HL-60 (cell line): ENCODE measurements around the gene INPP5K.
"Not testable (repeated sequence)": the region's sequence is repeated elsewhere in the genome, so short reads cannot be mapped to it uniquely, and the experiment has no call there.

Source experiments
- DNase-seq, 2 experiments: peaks; one replicate each; pipeline ENCODE4 v3.0.0-alpha.2; 2010 to 2020; ENCODE audit warnings: low read depth in 1 of 2, low spot score in 1 of 2
- H3K27ac ChIP-seq: fragments of 250-450 bp; sonication (Bioruptor Pico); replicated peaks from 2 replicates; pipeline ENCODE4 v1.5.1; 2020; ENCODE audit warnings: mild to moderate bottlenecking, moderate library complexity
- H3K27me3 ChIP-seq: fragments of 250-450 bp; sonication (Bioruptor Pico); 2 replicates; pipeline ENCODE4 v1.5.1; 2021; ENCODE audit warnings: mild to moderate bottlenecking, moderate library complexity; ENCODE audit not compliant: insufficient read depth, poor library complexity, severe bottlenecking
- H3K4me3 ChIP-seq: replicated peaks from 2 replicates; pipeline ENCODE4 v1.5.1; 2011; ENCODE audit warnings: mild to moderate bottlenecking, control low read depth, low read length; ENCODE audit not compliant: insufficient read depth
- CTCF ChIP-seq: IDR thresholded peaks from one replicate; pipeline ENCODE4 v1.5.1; 2011; ENCODE audit warnings: low read length, control low read depth, inconsistent platforms; ENCODE audit not compliant: insufficient read depth
- GABPA ChIP-seq: IDR thresholded peaks from 2 replicates; pipeline ENCODE4 v1.6.1; 2012; ENCODE audit warnings: low read depth
- POLR2AphosphoS5 ChIP-seq: IDR thresholded peaks from 2 replicates; pipeline ENCODE4 v1.6.1; 2012; ENCODE audit warnings: low read depth
- REST ChIP-seq: IDR thresholded peaks from 2 replicates; pipeline ENCODE4 v1.6.1; 2012; ENCODE audit warnings: low read depth; ENCODE audit not compliant: insufficient replicate concordance
- SPI1 ChIP-seq: IDR thresholded peaks from 2 replicates; pipeline ENCODE4 v1.6.1; 2012; ENCODE audit warnings: low read depth, mild to moderate bottlenecking, borderline replicate concordance

The INPP5K gene

DNA sequence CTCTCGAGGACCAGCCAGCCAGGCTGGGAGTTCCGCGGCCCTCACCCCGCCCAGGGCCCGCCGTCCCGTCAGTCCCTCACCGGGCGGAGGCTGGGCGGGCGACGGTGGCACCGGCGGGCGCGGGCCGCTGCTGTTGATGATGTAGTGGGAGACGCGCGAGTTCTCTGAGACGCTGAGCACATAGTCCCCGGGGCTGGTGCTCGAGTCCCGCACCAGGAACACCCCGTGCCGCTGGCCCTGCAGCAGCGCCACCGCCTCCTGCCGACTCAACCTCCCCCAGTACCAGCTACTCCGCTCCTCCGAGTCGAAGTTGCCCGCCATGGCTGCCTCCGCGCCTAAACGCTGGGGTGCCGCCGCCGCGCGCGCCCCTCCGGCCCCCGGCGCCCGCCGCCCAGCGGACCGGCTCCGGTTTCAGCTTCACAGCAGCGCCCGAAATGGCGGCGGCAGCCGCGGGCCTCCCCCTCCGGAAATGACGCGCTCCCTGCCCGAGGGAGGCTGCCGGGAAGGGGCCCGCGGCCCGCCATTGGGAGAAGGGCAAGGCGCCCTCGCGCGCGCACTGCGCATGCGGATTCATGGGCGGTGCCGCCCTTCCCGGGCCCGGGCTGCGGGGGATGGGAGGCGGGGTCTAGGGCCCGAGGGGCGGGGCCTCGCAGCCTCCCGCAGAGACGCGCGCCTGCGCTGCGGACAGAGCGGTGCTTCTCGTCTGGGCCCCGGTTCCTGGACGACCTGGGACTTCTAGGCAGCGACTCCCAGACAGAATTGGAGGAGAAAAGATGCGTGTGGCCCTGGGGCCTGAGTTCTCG lies 60.4 kb downstream of the INPP5K start, which contains the start of gene CRK:
CRK (minus strand) TSS at position 436 of the 803 bp plus-strand sequence; CDS start at position 321, 115 bp downstream.
- Histone ChIP-seq H3K4me3 (peak within 1 kb of the TSS; percentile 73), H3K27me3 (no peaks in the 10 kb centered on the region), H3K27ac (peak within 1 kb of the TSS; percentile 71)
- peak; percentile 73 to 84 for DNase-seq
- peak; percentile 93 for TF ChIP-seq POLR2AphosphoS5
- peak; percentile 61 for TF ChIP-seq GABPA
- TF ChIP-seq SPI1 = no peak

- Histone ChIP-seq H3K27ac (peak overlapping the region; percentile 71), H3K27me3 (no peaks in the 10 kb centered on the region), H3K4me3 (peak overlapping the region; percentile 73)
- peak in 1 of 2 experiments; percentile 39 for DNase-seq
- TF ChIP-seq SPI1 (peak; percentile 35; the same call in 1 of the 2 replicates), REST (no peak)
These were observed 61.1 kb downstream of the INPP5K start for GRCh38 chr17:1455291-1455796.

DNA sequence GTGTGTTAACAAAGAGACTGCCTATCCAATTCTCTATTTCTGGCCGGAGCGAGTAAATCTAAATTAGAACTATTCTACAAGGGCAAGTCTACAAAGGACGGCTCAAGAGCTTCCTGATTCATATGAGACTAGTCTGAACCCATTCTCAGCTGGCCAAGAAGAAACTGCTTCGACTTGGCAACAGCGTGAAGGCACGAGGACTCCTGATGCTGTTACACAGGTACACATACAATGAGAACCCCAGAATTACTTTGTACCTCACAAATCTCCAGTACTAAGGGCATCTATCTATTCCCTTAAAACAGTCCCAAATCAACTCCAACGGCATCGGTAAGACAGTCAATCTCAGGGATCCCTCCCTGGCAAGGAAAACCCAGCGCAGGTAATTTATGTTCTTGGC lies 61.9 kb downstream of the INPP5K start:
- Histone ChIP-seq H3K27me3 (no peaks in the 10 kb centered on the region), H3K27ac (no peak overlapping the region)
- no peak for TF ChIP-seq POLR2AphosphoS5
- TF ChIP-seq REST = no peak

GRCh38 chr17:1453694-1454093 lies 62.7 kb downstream of the INPP5K start:
- H3K27ac ChIP-seq, H3K27me3 ChIP-seq, H3K4me3 ChIP-seq, DNase-seq: not testable (repeated sequence)

More for the DNA sequence above, 61.9 kb downstream of the INPP5K start:
- DNase-seq = no peak
- peak overlapping the region; percentile 73 for H3K4me3 ChIP-seq

- Histone ChIP-seq H3K27me3 (no peaks in the 10 kb centered on the region), H3K4me3 (no peak overlapping the region), H3K27ac (no peak overlapping the region)
- no peak for TF ChIP-seq SPI1
- no peak for TF ChIP-seq GABPA
- no peak for TF ChIP-seq REST
- TF ChIP-seq CTCF = no peak
- no peak for TF ChIP-seq POLR2AphosphoS5
- DNase-seq = no peak
These were observed 63.6 kb downstream of the INPP5K start for GRCh38 chr17:1452836-1453235.

DNA sequence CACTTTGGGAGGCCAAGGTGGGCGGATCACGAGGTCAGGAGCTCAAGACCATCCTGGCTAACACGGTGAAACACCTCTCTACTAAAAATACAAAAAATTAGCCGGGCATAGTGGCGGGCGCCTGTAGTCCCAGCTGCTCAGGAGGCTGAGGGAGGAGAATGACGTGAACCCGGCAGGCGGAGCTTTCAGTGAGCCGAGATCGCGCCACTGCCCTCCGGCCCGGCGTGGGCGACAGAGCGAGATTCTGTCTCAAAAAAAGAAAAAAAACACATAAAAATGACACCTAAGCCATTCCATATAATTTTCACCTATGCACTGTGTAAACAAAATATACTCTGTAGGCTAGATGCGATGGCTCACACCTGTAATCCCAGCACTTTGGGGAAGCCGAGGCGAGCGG lies 66.2 kb downstream of the INPP5K start:
- H3K27me3 ChIP-seq, DNase-seq, H3K27ac ChIP-seq, H3K4me3 ChIP-seq: not testable (repeated sequence)
